HG03097 (cell line): ENCODE results near the gene LDB2.

Experiments
- ATAC-seq: cut with Tn5 transposase; IDR thresholded peaks from one replicate; pipeline ENCODE4 v1.9.1; 2021; ENCODE audit not compliant: unreplicated experiment, low FRiP score

The LDB2 gene

GRCh38 chr4:16809943-16810342, 88.5 kb downstream of the LDB2 start:
- ATAC-seq, result no peak

DNA sequence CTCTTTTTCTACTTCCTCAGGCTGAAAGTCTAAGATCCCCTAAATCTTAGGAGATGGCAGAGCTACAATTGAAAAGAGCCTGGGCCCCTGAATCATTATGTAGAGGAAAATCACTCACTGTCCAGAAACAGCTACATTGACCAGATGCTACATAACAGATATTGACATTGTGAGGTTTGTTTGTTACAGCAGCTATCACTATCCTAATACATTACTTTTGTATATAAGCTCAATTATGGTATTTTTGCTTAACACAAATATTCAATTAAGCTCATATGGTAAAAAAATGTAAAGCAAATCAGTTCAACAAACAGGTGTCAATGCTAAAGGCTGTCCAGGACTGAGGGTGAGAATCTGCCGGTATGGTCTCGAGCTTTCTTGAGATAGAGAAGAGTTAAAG, 89.4 kb downstream of the LDB2 start:
- no peak for ATAC-seq

DNA sequence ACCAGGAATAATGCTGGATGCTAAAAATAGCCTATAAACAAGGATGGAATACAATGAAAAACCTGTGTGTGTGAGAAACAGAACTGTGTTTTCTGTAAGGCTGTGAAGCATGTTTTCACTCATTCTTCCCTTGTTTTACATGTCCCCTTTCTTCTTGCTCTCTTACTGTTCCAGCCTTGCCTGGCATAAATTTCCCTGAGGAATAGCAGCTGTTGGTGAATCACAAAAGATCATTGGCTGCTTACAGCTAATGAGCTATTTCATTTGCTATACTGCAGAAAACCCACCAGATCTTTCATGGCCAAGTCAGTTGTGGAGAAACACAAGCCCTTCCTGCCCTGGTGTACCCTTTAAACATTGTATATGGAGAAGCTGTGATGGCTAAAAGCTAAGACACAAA, 91.1 kb downstream of the LDB2 start:
- no peak for ATAC-seq

GRCh38 chr4:16804581-16804980, 93.9 kb downstream of the LDB2 start:
- ATAC-seq, result no peak

DNA sequence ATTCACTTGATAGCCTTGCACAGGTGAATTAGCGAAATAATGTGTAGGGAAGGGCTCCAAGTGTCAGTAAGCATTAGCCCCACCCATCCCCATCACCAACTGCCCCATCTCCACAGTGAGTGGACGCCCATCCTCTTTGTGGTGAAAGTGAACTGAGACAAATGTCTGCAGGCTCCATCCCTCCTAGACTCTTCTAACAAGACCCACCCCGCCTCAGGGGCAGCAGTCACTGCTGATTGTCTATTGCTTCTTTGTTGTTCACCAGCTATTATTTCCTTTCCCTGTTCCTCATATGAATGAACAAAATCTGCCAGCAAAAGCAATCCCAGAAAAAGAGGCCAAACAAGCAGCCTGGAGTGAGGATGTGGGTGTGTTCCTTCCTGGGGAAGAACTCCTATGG, 96.4 kb downstream of the LDB2 start:
- ATAC-seq, result no peak

- ATAC-seq, result no peak
These were observed 97.1 kb downstream of the LDB2 start for GRCh38 chr4:16801356-16801755.

DNA sequence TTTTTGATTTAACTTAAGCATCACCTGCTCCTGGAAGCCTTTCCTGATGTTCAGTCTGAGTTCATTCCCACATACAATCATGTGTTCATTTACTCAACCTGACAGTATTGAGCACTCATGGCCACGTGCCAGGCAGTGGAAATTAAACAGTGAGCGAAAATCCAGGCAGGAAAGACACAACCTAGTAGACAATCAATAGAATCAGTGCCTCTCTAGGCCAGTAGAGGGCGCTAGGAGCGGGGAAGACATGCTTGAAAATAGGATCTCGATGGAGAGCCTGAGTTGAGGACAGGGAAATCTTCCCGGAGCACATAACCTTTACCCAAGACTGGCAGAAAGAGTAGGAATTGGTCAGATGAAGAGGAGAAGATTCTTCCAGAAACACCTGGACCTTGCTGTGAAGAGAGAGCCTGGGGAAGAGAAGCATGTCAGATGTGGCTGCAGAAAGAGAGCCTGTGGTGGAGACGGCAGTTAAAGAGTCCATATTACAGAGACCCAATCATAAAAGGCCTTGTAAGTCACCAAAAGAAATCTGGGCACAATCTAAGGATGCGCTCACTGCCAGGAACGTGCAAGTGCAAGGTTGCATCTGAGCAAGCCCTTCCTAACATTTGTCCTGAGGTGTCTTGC, 103.5 kb downstream of the LDB2 start:
- ATAC-seq, result no peak

- ATAC-seq, result no peak
These were observed 107.0 kb downstream of the LDB2 start for GRCh38 chr4:16791460-16791859.

- no peak for ATAC-seq
These were observed 107.9 kb downstream of the LDB2 start for GRCh38 chr4:16790508-16790907.

- ATAC-seq, result no peak
These were observed 109.6 kb downstream of the LDB2 start for GRCh38 chr4:16788868-16789267.

DNA sequence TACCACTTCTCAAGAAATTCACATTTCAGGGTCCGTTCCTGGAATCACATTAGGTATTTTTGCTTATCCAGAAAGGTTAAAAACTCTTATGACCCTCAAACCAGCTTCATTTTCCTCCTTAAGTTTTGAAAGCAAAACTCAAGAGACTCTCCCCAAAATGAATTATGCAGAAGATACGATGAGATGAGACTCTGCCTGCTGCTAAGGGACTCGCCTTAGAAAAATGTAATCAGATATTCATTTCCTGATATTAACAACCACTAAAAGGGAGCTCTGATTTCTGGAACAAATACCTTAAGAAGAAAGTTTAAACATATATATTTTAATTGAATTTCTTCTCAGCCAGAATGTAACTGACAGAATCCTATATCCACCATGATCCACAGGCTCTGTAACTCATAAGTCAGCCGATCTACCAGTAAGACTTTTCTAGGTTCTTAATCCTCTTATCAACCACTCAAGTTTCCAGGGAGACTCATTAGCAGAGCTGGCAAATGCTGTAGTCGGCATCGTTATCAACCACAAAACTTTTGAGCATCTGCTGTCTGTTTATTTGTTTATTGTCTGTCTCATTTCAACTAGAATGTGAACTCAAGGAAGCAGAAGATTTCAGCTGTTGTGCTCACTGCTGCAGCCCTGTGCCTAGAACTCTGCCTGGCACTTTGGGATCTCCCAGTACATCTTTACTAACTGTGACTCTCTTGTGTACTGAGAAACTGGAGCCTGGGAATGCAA, 112.5 kb downstream of the LDB2 start:
- no peak for ATAC-seq

- ATAC-seq, result no peak
These were observed 115.3 kb downstream of the LDB2 start for GRCh38 chr4:16783119-16783518.

DNA sequence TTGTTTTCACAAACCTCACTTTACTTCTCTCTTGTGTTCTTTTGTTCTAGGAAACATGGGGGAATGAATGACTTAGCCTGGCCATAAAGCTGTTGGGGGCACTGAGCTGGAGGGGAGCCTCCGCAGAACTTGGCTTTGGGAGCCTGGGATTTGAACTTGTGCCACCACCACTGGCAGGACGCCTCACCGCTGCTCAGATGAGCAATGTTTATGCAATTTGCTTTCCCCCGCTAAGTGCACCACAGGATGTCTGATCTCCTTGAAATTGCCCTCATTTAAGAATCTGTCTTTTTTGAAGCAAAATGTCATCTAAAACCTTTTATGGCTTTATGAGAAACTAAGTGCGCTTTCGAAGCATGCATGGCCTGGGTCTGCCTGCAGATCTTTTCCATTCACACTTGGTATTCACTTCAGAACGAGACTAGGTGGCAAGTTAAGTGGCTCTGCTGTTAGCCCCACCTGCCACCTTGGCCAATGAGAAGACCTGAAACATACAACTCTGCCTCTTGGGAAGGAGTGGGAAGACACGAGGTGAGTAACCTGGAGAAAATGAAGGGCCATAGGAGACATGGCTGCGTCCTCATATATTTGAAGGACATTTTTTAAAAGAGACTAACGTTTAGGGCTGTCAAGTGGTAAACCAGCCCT, 119.3 kb downstream of the LDB2 start:
- no peak for ATAC-seq

- ATAC-seq, result no peak
These were observed 120.7 kb downstream of the LDB2 start for GRCh38 chr4:16777726-16778125.

DNA sequence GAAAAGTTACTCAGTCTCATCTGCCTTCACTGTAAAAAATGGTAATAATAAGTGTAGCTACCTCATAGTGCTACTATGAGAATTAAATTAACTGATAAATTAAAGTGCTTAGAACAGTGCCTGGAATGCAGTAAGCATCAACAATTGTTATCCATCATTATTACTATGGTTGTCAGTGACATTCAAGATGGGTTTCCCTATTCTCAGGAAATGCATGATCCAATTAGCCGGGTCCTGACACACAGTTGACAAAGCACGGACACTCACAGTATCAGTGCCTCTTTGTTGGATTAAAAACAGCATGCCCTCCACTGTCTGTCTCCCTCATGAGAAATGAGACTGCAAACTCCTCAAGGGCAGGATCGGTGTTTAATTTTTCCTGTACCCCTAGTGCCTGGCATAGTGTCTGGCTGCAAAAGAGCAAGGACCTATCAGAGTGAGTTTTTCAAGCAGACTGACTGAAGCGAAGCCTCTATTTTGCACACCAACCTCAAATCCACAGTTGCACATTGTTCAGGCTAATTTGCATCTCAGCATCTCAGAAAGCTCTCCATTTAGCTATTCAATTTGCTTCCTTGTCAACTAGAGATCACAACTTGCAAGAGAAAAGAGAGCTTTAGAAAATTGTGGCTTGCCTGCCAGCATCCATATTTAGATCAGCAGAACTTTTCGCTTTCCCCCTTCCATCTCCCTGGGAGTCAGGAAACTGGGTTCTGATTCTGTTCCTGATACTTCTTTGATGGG, 122.9 kb downstream of the LDB2 start:
- no peak for ATAC-seq

- ATAC-seq, result no peak
These were observed 126.0 kb downstream of the LDB2 start for GRCh38 chr4:16772366-16772850.

DNA sequence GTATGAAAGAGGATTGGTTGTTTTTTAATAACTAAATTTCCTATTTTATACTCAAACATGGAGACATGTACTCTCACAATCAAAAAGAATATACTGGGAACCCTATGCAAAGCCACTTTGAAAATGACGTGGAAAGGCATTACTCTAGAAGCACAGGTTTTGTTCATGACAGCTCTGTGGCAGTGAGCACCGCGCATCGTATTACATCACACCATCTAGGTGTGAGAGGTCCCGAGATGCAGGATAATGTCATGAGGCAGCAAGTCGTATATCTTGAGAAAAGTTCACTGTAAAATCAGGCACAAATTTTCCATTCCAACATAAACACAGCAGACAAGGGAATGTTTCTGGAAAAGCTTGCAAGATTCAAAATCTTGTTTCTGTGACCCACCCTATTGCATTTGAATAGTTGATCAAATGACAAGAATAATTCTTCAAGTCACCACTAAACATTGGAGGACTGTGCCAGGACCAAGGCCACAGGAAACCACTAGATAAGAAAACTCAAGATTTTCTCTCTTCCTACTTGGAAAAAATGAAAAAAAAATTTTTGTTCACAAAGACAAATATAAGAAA, 127.6 kb downstream of the LDB2 start:
- no peak for ATAC-seq

- ATAC-seq, result no peak
These were observed 130.6 kb downstream of the LDB2 start for GRCh38 chr4:16767861-16768260.

DNA sequence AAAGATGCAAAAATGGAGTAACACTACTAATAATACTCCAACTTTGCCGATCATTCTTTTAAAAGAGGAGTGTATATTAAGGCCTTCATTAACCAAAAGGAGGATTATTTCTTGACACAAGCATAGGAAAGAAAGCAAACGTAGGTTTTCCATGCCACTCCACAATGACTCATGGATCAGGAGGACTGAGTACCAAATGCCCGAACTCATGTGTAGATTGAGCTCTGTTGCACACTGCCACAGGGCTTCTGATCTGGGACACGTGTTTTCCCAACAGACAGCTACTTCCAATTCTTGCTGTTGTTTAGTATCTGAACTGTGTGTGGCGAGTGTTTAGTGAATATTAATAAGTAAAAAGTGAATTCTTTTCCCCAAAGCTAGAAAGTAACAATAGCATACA, 131.2 kb downstream of the LDB2 start:
- ATAC-seq, result no peak

- ATAC-seq, result no peak
These were observed 132.9 kb downstream of the LDB2 start for GRCh38 chr4:16765546-16765945.

DNA sequence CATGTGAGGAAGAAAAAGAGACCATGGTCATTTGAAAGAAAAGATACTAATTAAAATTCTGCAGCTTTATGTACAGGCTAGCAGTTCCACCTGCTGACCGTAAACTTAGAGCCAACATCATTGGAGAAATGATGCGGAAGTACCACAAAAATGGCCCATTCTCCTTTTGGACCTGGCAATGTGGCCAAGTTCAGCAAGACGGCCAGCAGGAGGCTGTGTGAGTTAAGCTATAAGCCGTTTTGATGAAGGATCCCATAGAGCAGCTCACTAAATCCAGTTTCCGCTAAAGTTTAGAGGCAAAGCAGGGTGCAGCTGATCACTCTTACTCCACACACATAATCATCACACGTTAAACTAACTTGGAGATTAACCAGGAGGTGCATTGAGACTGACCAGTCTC, 133.8 kb downstream of the LDB2 start:
- no peak for ATAC-seq
